Neural crest cell (in vitro differentiated cells): Measurements from ENCODE around the gene LAMTOR2. TPM values are rescaled to one million over a fixed set of nuclear protein-coding genes. Genes with fewer than 3 reads are reported as not detected.

Source experiments
- DNase-seq: peaks from one replicate; pipeline ENCODE4 v3.0.0; 2021; ENCODE audit warnings: low read depth, mixed read lengths, low spot score
- H3K27ac Mint-ChIP-seq: one replicate; pipeline ENCODE4 v1.8.0; 2021; ENCODE audit warnings: mild to moderate bottlenecking, mixed read lengths; ENCODE audit not compliant: unreplicated experiment
- H3K27me3 Mint-ChIP-seq: 2 replicates; pipeline ENCODE4 v1.8.0; 2021; ENCODE audit warnings: low read depth, mild to moderate bottlenecking, mixed read lengths
- H3K36me3 Mint-ChIP-seq: 2 replicates; pipeline ENCODE4 v1.8.0; 2021; ENCODE audit warnings: low read depth, mild to moderate bottlenecking, mixed read lengths
- H3K4me1 Mint-ChIP-seq: 2 replicates; pipeline ENCODE4 v1.8.0; 2021; ENCODE audit warnings: mixed read lengths
- H3K4me3 Mint-ChIP-seq: one replicate; pipeline ENCODE4 v1.8.0; 2021; ENCODE audit warnings: mild to moderate bottlenecking, mixed read lengths
- H3K9me3 Mint-ChIP-seq: 2 replicates; pipeline ENCODE4 v1.8.0; 2021; ENCODE audit warnings: mixed read lengths
- total RNA-seq: library from RNA; stranded (reverse); gene quantifications from 2 replicates; pipeline ENCODE4 v1.2.1, GENCODE V29; 2021
- TF ChIP-seq, protein P1 (sequence below): fragments of 200-600 bp; sonication (generic); conservative IDR thresholded peaks from 2 replicates; pipeline ENCODE4 v1.5.0; 2021; ENCODE audit warnings: antibody characterized with exemption, mild to moderate bottlenecking

Gene LAMTOR2
- total RNA-seq, 1 donor from 2014 or later: 55.6 TPM

DNA sequence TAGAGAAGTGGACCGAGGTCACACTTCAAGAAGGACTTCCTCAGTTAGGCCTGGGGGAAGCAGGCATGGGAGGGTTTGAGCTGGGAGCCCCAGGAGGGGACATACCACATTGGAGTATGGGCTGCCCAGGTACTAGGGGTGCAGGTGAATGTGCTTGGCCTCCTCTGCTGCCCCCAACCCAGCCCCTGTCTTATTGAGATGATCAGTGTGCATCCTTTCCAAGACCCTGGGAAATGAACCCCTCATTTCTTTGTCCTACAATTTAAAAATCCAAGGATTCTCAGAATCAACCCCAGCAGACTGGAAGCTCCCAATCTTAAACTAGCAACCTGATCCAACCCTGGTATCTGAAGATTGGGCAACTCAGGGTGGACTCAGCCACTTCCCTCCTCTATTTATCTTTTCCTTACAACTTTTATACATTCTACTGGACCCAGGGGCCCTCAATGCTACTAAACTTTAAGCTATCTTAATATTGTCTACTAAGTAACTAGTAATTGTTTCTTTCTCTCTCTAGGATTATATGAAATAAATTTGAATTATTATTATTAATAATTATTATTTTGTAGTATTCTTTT is 18.6 kb downstream of the LAMTOR2 start:
- H3K27me3 Mint-ChIP-seq: peaks cover 11% of the 10 kb centered on the region
- H3K4me3 Mint-ChIP-seq: peak overlapping the region; percentile 42
- DNase-seq: no peak
- TF ChIP-seq, protein P1, sequence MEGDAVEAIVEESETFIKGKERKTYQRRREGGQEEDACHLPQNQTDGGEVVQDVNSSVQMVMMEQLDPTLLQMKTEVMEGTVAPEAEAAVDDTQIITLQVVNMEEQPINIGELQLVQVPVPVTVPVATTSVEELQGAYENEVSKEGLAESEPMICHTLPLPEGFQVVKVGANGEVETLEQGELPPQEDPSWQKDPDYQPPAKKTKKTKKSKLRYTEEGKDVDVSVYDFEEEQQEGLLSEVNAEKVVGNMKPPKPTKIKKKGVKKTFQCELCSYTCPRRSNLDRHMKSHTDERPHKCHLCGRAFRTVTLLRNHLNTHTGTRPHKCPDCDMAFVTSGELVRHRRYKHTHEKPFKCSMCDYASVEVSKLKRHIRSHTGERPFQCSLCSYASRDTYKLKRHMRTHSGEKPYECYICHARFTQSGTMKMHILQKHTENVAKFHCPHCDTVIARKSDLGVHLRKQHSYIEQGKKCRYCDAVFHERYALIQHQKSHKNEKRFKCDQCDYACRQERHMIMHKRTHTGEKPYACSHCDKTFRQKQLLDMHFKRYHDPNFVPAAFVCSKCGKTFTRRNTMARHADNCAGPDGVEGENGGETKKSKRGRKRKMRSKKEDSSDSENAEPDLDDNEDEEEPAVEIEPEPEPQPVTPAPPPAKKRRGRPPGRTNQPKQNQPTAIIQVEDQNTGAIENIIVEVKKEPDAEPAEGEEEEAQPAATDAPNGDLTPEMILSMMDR: no peak
- peaks cover 76% of the 10 kb centered on the region for H3K4me1 Mint-ChIP-seq
- peaks cover 19% of the 10 kb centered on the region for H3K36me3 Mint-ChIP-seq
- H3K9me3 Mint-ChIP-seq: no peaks in the 10 kb centered on the region
- H3K27ac Mint-ChIP-seq: peak overlapping the region; percentile 20

DNA sequence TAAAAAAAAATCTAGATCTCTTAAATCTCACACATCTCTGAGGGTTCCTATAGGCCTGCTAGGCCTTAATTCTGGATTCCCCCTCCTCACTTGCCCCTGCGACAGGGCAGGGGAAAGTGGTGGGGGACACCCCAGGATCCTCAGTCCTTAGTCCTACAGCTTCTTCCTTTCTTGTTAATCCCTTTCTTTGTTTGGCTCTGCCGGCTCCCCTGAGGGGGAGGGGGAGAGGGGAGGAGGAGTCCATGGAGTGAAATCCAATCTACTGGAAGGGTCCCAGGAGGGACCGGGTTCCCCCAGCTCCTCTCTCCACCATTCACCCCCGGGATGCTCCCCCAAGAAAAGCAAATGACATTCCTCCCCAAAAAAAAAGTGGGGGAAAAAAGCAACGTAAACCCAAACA is 19.2 kb downstream of the LAMTOR2 start:
- Mint-ChIP-seq H3K36me3 (peaks cover 22% of the 10 kb centered on the region), H3K4me1 (peaks cover 81% of the 10 kb centered on the region), H3K27me3 (peaks cover 11% of the 10 kb centered on the region), H3K4me3 (peak overlapping the region; percentile 70), H3K27ac (peak overlapping the region; percentile 98), H3K9me3 (no peaks in the 10 kb centered on the region)
- DNase-seq: no peak
- TF ChIP-seq, protein P1: no peak

DNA sequence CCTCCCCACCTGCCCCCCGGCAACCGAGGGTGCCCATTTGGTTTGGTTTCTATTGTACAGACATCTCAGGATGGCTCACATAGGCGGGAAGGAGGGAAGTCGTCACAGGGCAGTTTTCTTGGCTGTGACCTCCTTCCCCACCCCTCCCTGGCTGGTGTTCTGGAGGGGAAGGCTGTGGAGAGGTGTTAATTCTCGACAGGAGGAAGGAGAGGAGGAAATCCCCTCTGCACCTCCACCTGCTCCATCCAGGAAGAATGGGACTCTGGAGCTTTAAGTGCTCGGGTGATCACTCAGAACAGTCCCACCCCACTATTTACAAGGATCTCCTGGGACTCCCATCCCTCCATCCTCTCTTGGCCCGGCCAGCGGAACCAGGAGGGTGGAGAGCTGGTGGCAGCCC is 20.1 kb downstream of the LAMTOR2 start:
- peaks cover 90% of the 10 kb centered on the region for H3K4me1 Mint-ChIP-seq
- TF ChIP-seq, protein P1: no peak
- no peak for DNase-seq
- H3K27me3 Mint-ChIP-seq: peaks cover 9% of the 10 kb centered on the region
- peak overlapping the region; percentile 100 for H3K4me3 Mint-ChIP-seq
- H3K9me3 Mint-ChIP-seq: no peaks in the 10 kb centered on the region
- H3K27ac Mint-ChIP-seq: no peak overlapping the region
- peaks cover 27% of the 10 kb centered on the region for H3K36me3 Mint-ChIP-seq

DNA sequence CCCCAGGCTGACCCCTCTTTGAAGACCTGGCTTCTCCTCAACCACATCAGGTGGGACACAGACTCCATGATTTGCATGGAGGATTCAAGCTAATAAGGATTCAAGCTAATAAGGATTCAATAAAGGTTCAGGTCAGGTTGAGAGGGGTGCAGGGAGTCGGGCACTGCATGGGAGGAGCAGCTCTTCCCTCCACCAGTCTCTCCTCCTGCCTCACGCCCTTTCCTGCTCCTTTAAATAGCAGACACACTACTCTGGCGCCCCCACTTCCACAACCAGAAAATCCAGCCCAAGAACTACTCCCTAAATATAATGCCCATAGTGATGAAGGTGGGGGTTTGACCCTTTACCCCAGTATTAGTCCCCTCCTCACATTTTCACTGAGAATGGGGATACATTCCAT is 20.6 kb downstream of the LAMTOR2 start:
- peaks cover 30% of the 10 kb centered on the region for H3K36me3 Mint-ChIP-seq
- DNase-seq: no peak
- TF ChIP-seq, protein P1: no peak
- peaks cover 92% of the 10 kb centered on the region for H3K4me1 Mint-ChIP-seq
- peak overlapping the region; percentile 100 for H3K4me3 Mint-ChIP-seq
- H3K9me3 Mint-ChIP-seq: no peaks in the 10 kb centered on the region
- peaks cover 8% of the 10 kb centered on the region for H3K27me3 Mint-ChIP-seq
- no peak overlapping the region for H3K27ac Mint-ChIP-seq

DNA sequence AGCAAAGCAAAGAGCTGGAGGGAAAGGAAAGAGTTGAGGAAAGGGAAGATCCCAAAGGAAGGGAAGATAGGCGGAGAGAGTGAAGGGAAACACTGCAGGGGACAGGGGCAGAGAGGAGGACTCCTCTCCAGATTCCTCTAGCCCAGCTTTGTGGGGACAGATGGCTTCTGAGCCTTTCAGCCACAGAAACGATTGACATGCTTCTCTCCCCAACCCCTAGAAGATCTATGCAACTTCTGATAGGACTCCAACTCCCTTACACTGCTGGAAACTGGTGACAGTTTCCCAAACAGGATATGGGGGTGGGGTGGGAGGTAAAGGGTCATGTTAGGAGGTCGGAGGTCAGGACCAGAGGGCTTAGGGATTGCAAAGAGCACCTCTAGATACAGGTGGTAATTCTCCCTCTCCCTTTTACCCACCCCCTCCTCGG is 21.2 kb downstream of the LAMTOR2 start:
- TF ChIP-seq, protein P1: no peak
- H3K27ac Mint-ChIP-seq: no peak overlapping the region
- H3K36me3 Mint-ChIP-seq: peaks cover 30% of the 10 kb centered on the region
- DNase-seq: no peak
- H3K9me3 Mint-ChIP-seq: no peaks in the 10 kb centered on the region
- peaks cover 87% of the 10 kb centered on the region for H3K4me1 Mint-ChIP-seq
- peak overlapping the region; percentile 100 for H3K4me3 Mint-ChIP-seq
- peaks cover 5% of the 10 kb centered on the region for H3K27me3 Mint-ChIP-seq
